Right lobe of liver (tissue), 6 donors: Measurements from ENCODE around the gene DNAJC15. TPM values are rescaled to one million over a fixed set of nuclear protein-coding genes. Genes with fewer than 3 reads are reported as not detected.

Experiments used
- ATAC-seq, 4 donors: fragments of 200-7000 bp; cut with Tn5 transposase; one replicate each; pipeline ENCODE4 v1.9.1; 2020; ENCODE audit warnings: mild to moderate bottlenecking in 4 of 4, moderate library complexity in 4 of 4
- DNase-seq, 3 donors: peaks; one replicate each; pipeline ENCODE4 v3.0.0-alpha.2; 2020
- H3K27ac ChIP-seq, 3 donors: fragments of 200-600 bp; one replicate each; pipeline ENCODE4 v1.8.0; 2022
- H3K27me3 ChIP-seq, 2 donors: fragments of 200-600 bp; one replicate each; pipeline ENCODE4 v1.8.0; 2022
- H3K36me3 ChIP-seq, 4 donors: fragments of 200-600 bp; sonication (generic) in 1 of 4; one replicate each; pipeline versions ENCODE4 v1.5.1 to v1.8.0; 2017 to 2022; ENCODE audit warnings: control low read depth in 1 of 4
- H3K4me1 ChIP-seq, 4 donors: fragments of 200-600 bp; sonication (generic) in 1 of 4; one replicate each; pipeline versions ENCODE4 v1.5.1 to v1.8.0; 2017 to 2022; ENCODE audit warnings: control low read depth in 1 of 4
- H3K4me3 ChIP-seq, 3 donors: fragments of 200-600 bp; one replicate each; pipeline ENCODE4 v1.8.0; 2022
- H3K9me3 ChIP-seq, 4 donors: fragments of 200-600 bp; sonication (generic) in 1 of 4; one replicate each; pipeline versions ENCODE4 v1.5.1 to v1.8.0; 2017 to 2022; ENCODE audit warnings: control low read depth in 1 of 4
- CTCF ChIP-seq, 4 donors: fragments of 200-600 bp in 3 of 4; fragments of 450-650 bp in 1 of 4; IDR thresholded peaks; one replicate each; pipeline versions ENCODE4 v1.5.1 to v1.8.0; 2016 to 2022; ENCODE audit warnings: antibody characterized with exemption in 4 of 4, mild to moderate bottlenecking in 2 of 4
- POLR2A ChIP-seq: fragments of 450-650 bp; IDR thresholded peaks from one replicate; pipeline ENCODE4 v1.6.1; 2017; ENCODE audit warnings: antibody characterized with exemption, mild to moderate bottlenecking
- WGBS: methylation state at CpG from one replicate; pipeline ENCODE4 v1.1.6; 2018; ENCODE audit warnings: low coverage, low lambda C conversion rate; ENCODE audit not compliant: insufficient coverage; ENCODE audit errors: missing lambda C conversion rate; 5-methylcytosine and 5-hydroxymethylcytosine counted together
- intact Hi-C, 2 donors: fragments of 100-400 bp; cut with DNase I; formaldehyde crosslinking; loops; one replicate each; pipeline versions ENCODE4 v1.11.2 to v1.14.1; 2022
- long read RNA-seq: library from polyadenylated mRNA; unstranded; transcript quantifications from one replicate; pipeline ENCODE4 v2.0.0, GENCODE V29; 2019
- total RNA-seq, 6 experiments: library from RNA; depleted of rRNA in 2 of 6; stranded (reverse); fragments of >200 nt in 2 of 6; fragmentation: NEBNext Ultra II Directional in 3 of 6; extraction: Animal tissue kit (Norgen Biotek cat#: 25700) in 3 of 6; gene quantifications; one replicate each; pipeline versions ENCODE4 v1.1.0 to v1.2.4, GENCODE V29; 2016 to 2023
- donor health status: DM: no; HTN: yes; CAD: no.
- donor health status: DM: no; HTN: no; CAD: no.
- donor health status: DM: no; HTN: no; CAD: no.
- donor health status: DM: no; HTN: yes; CAD: no.
- donor health status: DM: no; HTN: yes; CAD: no.

DNAJC15 gene
- 1 to 10 TPM; 4.1 to 9.4 (median 6.9) TPM for total RNA-seq
- long read RNA-seq, full-length matches to known transcripts, result 25 of 26 reads
- long read RNA-seq, partial matches to known transcripts, result 0 of 26 reads
- long read RNA-seq, other reads (novel, unspliced or antisense), result 1 of 26 reads

GRCh38 chr13:43023289-43023963 lies at the start of gene DNAJC15:
DNAJC15 (plus strand) TSS chr13:43023586; CDS start chr13:43023627, 41 bp downstream.
- Histone ChIP-seq H3K27me3 (no peaks in the 10 kb centered on the region), H3K36me3 (no peaks in the 10 kb centered on the region), H3K27ac (peak within 1 kb of the TSS; percentile 53 to 80 (median 74)), H3K4me1 (no peaks in the 10 kb centered on the region), H3K9me3 (no peaks in the 10 kb centered on the region), H3K4me3 (peak within 1 kb of the TSS; percentile 60 to 69 (median 66))
- ATAC-seq, result peak; percentile 94 to 96 (median 94)
- WGBS, result 6% methylated on average over 20 of the region's 48 CpGs
- TF ChIP-seq POLR2A (peak; percentile 58), CTCF (IDR thresholded peaks at IDR 0.05) (no peak)
- intact Hi-C loops, result no loop called here
- DNase-seq, result peak; percentile 69 to 86 (median 82)

DNA sequence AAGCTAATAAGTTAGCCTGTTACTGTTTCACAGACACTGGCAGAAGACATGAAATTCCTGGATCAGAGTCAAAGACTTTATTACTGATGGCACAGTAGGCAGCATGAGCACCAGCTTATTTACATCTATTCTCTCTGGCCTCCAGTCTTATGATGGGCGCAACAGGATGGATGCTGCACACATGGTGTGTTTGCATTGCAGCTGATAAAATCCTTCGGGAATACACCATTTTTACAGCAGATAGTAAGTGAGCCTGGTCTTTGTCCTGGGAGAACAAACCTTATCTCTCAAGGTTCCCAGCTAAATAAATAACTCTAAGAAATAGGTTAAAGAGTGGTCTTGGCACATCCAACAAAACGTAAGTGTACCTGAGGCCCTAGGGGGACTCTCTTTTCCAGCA lies 47.3 kb upstream of the DNAJC15 start:
- WGBS, result 100% methylated on average over 3 of the region's 3 CpGs
- ATAC-seq, result no peak
- Histone ChIP-seq H3K9me3 (no peaks in the 10 kb centered on the region), H3K4me1 (no peaks in the 10 kb centered on the region), H3K36me3 (no peaks in the 10 kb centered on the region), H3K4me3 (no peak overlapping the region), H3K27me3 (no peaks in the 10 kb centered on the region), H3K27ac (no peak overlapping the region)
- TF ChIP-seq POLR2A (no peak), CTCF (IDR thresholded peaks at IDR 0.05) (no peak)
- intact Hi-C loops, result no loop called here
- DNase-seq, result no peak

DNA sequence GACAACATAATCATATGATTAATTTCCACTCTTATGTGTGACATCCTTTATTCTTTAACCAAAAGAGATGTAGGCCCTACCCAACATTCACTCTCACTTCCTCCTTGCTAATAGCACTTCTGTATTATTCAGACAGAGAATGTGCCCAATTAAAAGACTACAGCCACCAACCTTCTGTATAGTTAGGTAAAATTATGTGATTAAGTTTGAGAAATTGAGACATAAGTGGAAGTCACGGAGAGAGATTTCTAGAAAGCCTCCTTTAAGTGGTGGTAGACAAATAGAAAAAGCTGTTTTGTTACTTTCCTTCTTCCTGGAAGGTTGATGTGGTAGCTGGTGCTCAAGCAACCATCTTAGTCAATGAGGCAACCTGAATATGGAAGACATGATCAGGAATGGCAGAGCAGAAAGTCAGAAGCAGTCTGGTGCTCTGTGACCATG lies 46.1 kb upstream of the DNAJC15 start:
- peak in 1 of 4 donors; percentile 27 for ATAC-seq
- TF ChIP-seq CTCF (IDR thresholded peaks at IDR 0.05) (no peak), POLR2A (no peak)

GRCh38 chr13:42981317-42981716 lies 42.1 kb upstream of the DNAJC15 start:
- intact Hi-C loops, result no loop called here
- H3K4me1 ChIP-seq, result peaks cover 0 to 12% (median 3%) of the 10 kb centered on the region in 4 donors
- H3K27me3 ChIP-seq, result no peaks in the 10 kb centered on the region
- no peak for DNase-seq
- H3K4me3 ChIP-seq, result no peak overlapping the region
- ATAC-seq, result no peak
- H3K27ac ChIP-seq, result no peak overlapping the region
- no peaks in the 10 kb centered on the region for H3K36me3 ChIP-seq
- TF ChIP-seq POLR2A (no peak), CTCF (IDR thresholded peaks at IDR 0.05) (no peak)
- 49% methylated on average over 3 of the region's 3 CpGs for WGBS
- H3K9me3 ChIP-seq, result no peaks in the 10 kb centered on the region

More for the DNA sequence above, 46.1 kb upstream of the DNAJC15 start:
- no peaks in the 10 kb centered on the region for H3K27me3 ChIP-seq
- no peaks in the 10 kb centered on the region for H3K9me3 ChIP-seq
- intact Hi-C loops, result no loop called here
- DNase-seq, result no peak
- no peak overlapping the region for H3K4me3 ChIP-seq
- H3K36me3 ChIP-seq, result no peaks in the 10 kb centered on the region
- 76% methylated on average over 1 of the region's 1 CpG for WGBS
- no peak overlapping the region for H3K27ac ChIP-seq
- no peaks in the 10 kb centered on the region for H3K4me1 ChIP-seq
